Measurements from ENCODE around the gene CRHBP. TPM values are rescaled to one million over a fixed set of nuclear protein-coding genes. Genes with fewer than 3 reads are reported as not detected.
"Not testable (repeated sequence)": the region's sequence is repeated elsewhere in the genome, so short reads cannot be mapped to it uniquely, and the experiment has no call there.

Gene CRHBP
- total RNA-seq, 1 experiment from 2014 or later, result 27.8 TPM

- no peaks in the 10 kb centered on the region for H3K4me1 ChIP-seq (ENCODE audit: low read length)
- no peaks in the 10 kb centered on the region for H3K9me3 ChIP-seq (ENCODE audit: low read length)
- H4K20me1 ChIP-seq (ENCODE audit: insufficient read depth, low read depth, low read length), result no peaks in the 10 kb centered on the region
- H3K9me2 ChIP-seq (replicated peaks; ENCODE audit: insufficient read depth, low read length), result no peaks in the 10 kb centered on the region
- H3K4me3 ChIP-seq (ENCODE audit: low read length), result no peak overlapping the region
- H3K27ac ChIP-seq (ENCODE audit: low read length), result no peak overlapping the region
- no peak overlapping the region for H3K4me2 ChIP-seq (ENCODE audit: low read depth, low read length, poor library complexity, severe bottlenecking)
- no peaks in the 10 kb centered on the region for H3K36me3 ChIP-seq (ENCODE audit: insufficient read depth, low read length)
- no peaks in the 10 kb centered on the region for H3K79me2 ChIP-seq (ENCODE audit: low read length)
- no peaks in the 10 kb centered on the region for H3K27me3 ChIP-seq (ENCODE audit: low read length)
- H2AFZ ChIP-seq (ENCODE audit: low read length), result no peak overlapping the region
- H3K9ac ChIP-seq (ENCODE audit: low read length), result no peak overlapping the region
- no peak for DNase-seq
These were observed 22.8 kb upstream of the CRHBP start for GRCh38 chr5:76930083-76930482.

- Histone ChIP-seq H3K9me3 (ENCODE audit: low read length) (no peaks in the 10 kb centered on the region), H3K9ac (ENCODE audit: low read length) (no peak overlapping the region), H3K36me3 (ENCODE audit: insufficient read depth, low read length) (no peaks in the 10 kb centered on the region), H3K4me3 (ENCODE audit: low read length) (no peak overlapping the region), H3K4me1 (ENCODE audit: low read length) (no peaks in the 10 kb centered on the region), H4K20me1 (ENCODE audit: insufficient read depth, low read depth, low read length) (no peaks in the 10 kb centered on the region), H3K27ac (ENCODE audit: low read length) (no peak overlapping the region), H3K9me2 (replicated peaks; ENCODE audit: insufficient read depth, low read length) (no peaks in the 10 kb centered on the region), H3K79me2 (ENCODE audit: low read length) (no peaks in the 10 kb centered on the region), H3K27me3 (ENCODE audit: low read length) (no peaks in the 10 kb centered on the region), H2AFZ (ENCODE audit: low read length) (no peak overlapping the region), H3K4me2 (ENCODE audit: low read depth, low read length, poor library complexity, severe bottlenecking) (no peak overlapping the region)
- DNase-seq, result no peak
These were observed 14.7 kb upstream of the CRHBP start for GRCh38 chr5:76938177-76938576.

- no peak overlapping the region for H2AFZ ChIP-seq (ENCODE audit: low read length)
- no peaks in the 10 kb centered on the region for H3K9me3 ChIP-seq (ENCODE audit: low read length)
- H3K36me3 ChIP-seq (ENCODE audit: insufficient read depth, low read length), result no peaks in the 10 kb centered on the region
- 0 out of 2 replicates have a peak, but pooled peaks cover 3% of the 10 kb centered on the region for H3K79me2 ChIP-seq (ENCODE audit: low read length)
- no peak for DNase-seq
- no peaks in the 10 kb centered on the region for H3K9me2 ChIP-seq (replicated peaks; ENCODE audit: insufficient read depth, low read length)
- H3K4me3 ChIP-seq (ENCODE audit: low read length), result no peak overlapping the region
- H3K4me2 ChIP-seq (ENCODE audit: low read depth, low read length, poor library complexity, severe bottlenecking), result no peak overlapping the region
- no peak overlapping the region for H3K27ac ChIP-seq (ENCODE audit: low read length)
- no peaks in the 10 kb centered on the region; the same call in none of the 2 replicates for H3K4me1 ChIP-seq (ENCODE audit: low read length)
- H3K9ac ChIP-seq (ENCODE audit: low read length), result no peak overlapping the region
- no peaks in the 10 kb centered on the region for H3K27me3 ChIP-seq (ENCODE audit: low read length)
- H4K20me1 ChIP-seq (ENCODE audit: insufficient read depth, low read depth, low read length), result 0 out of 2 replicates have a peak, but pooled peaks cover 3% of the 10 kb centered on the region
These were observed 11.8 kb upstream of the CRHBP start for GRCh38 chr5:76941000-76941399.

GRCh38 chr5:76941442-76941841 lies 11.4 kb upstream of the CRHBP start:
- no peak for DNase-seq
- Histone ChIP-seq H3K9me2 (replicated peaks; ENCODE audit: insufficient read depth, low read length) (no peaks in the 10 kb centered on the region), H3K9me3 (ENCODE audit: low read length) (no peaks in the 10 kb centered on the region), H3K4me2 (ENCODE audit: low read depth, low read length, poor library complexity, severe bottlenecking) (no peak overlapping the region), H3K36me3 (ENCODE audit: insufficient read depth, low read length) (no peaks in the 10 kb centered on the region), H4K20me1 (ENCODE audit: insufficient read depth, low read depth, low read length) (0 out of 2 replicates have a peak, but pooled peaks cover 3% of the 10 kb centered on the region), H3K9ac (ENCODE audit: low read length) (no peak overlapping the region), H2AFZ (ENCODE audit: low read length) (no peak overlapping the region), H3K4me1 (ENCODE audit: low read length) (no peaks in the 10 kb centered on the region; the same call in none of the 2 replicates), H3K4me3 (ENCODE audit: low read length) (no peak overlapping the region), H3K79me2 (ENCODE audit: low read length) (0 out of 2 replicates have a peak, but pooled peaks cover 3% of the 10 kb centered on the region), H3K27me3 (ENCODE audit: low read length) (no peaks in the 10 kb centered on the region), H3K27ac (ENCODE audit: low read length) (no peak overlapping the region)

DNA sequence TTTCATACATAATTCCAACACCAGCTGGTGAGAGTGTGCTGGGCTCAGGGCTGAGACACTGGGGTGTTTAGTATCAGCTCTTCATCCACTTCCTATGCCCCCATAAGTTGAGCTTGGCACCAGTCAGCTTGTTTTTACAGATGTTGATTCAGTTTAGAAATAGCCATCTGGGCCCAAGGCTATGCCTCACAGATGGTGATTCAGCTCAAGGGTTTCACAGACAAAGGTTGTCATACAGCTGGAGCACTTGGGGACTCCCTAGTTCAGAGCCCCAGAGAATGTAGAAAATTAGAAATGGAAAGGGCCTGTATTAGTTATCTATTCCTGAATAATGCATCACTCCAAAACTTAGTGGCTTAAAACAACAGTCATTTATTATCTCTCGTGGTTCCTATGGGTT lies 10.3 kb upstream of the CRHBP start:
- H3K79me2 ChIP-seq (ENCODE audit: low read length), result 0 out of 2 replicates have a peak, but pooled peaks cover 3% of the 10 kb centered on the region
- no peaks in the 10 kb centered on the region for H3K27me3 ChIP-seq (ENCODE audit: low read length)
- no peaks in the 10 kb centered on the region for H3K9me2 ChIP-seq (replicated peaks; ENCODE audit: insufficient read depth, low read length)
- H3K4me1 ChIP-seq (ENCODE audit: low read length), result no peaks in the 10 kb centered on the region; the same call in none of the 2 replicates
- no peak overlapping the region for H3K9ac ChIP-seq (ENCODE audit: low read length)
- H3K9me3 ChIP-seq (ENCODE audit: low read length), result no peaks in the 10 kb centered on the region
- H3K27ac ChIP-seq (ENCODE audit: low read length), result no peak overlapping the region
- H2AFZ ChIP-seq (ENCODE audit: low read length), result no peak overlapping the region
- no peak overlapping the region for H3K4me2 ChIP-seq (ENCODE audit: low read depth, low read length, poor library complexity, severe bottlenecking)
- 0 out of 2 replicates have a peak, but pooled peaks cover 3% of the 10 kb centered on the region for H4K20me1 ChIP-seq (ENCODE audit: insufficient read depth, low read depth, low read length)
- DNase-seq, result no peak
- no peaks in the 10 kb centered on the region for H3K36me3 ChIP-seq (ENCODE audit: insufficient read depth, low read length)
- no peak overlapping the region for H3K4me3 ChIP-seq (ENCODE audit: low read length)

DNA sequence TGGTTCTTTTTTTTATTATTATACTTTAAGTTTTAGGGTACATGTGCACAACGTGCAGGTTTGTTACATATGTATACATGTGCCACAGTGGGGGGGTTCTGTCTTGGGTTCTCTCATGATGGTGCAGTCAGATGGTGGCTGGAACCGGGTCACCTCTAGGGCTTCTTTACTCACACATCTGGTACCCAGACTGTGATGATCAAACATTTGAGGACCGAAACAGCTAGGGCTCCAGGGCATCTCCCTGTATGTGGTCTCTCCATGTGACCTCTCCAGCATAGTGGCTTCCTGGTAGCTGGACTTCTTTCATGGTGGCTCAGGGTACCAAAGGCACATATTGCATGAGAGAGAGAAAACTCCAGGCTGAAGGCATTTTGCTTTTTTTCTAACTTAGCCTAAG lies 9.8 kb upstream of the CRHBP start:
- no peaks in the 10 kb centered on the region for H3K9me2 ChIP-seq (replicated peaks; ENCODE audit: insufficient read depth, low read length)

GRCh38 chr5:76944638-76945037 lies 8.2 kb upstream of the CRHBP start:
- Histone ChIP-seq H3K9me3 (ENCODE audit: low read length) (no peaks in the 10 kb centered on the region), H3K79me2 (ENCODE audit: low read length) (peaks cover 8% of the 10 kb centered on the region; the same call in 1 of the 2 replicates), H3K27me3 (ENCODE audit: low read length) (no peaks in the 10 kb centered on the region), H3K27ac (ENCODE audit: low read length) (no peak overlapping the region), H3K4me3 (ENCODE audit: low read length) (no peak overlapping the region), H3K9ac (ENCODE audit: low read length) (no peak overlapping the region), H3K9me2 (replicated peaks; ENCODE audit: insufficient read depth, low read length) (no peaks in the 10 kb centered on the region), H2AFZ (ENCODE audit: low read length) (no peak overlapping the region), H3K36me3 (ENCODE audit: insufficient read depth, low read length) (no peaks in the 10 kb centered on the region), H3K4me1 (ENCODE audit: low read length) (no peaks in the 10 kb centered on the region; the same call in none of the 2 replicates), H4K20me1 (ENCODE audit: insufficient read depth, low read depth, low read length) (0 out of 2 replicates have a peak, but pooled peaks cover 3% of the 10 kb centered on the region), H3K4me2 (ENCODE audit: low read depth, low read length, poor library complexity, severe bottlenecking) (no peak overlapping the region)
- no peak for DNase-seq

More for the DNA sequence above, 9.8 kb upstream of the CRHBP start:
- Histone ChIP-seq H3K4me2 (ENCODE audit: low read depth, low read length, poor library complexity, severe bottlenecking) (no peak overlapping the region), H3K79me2 (ENCODE audit: low read length) (0 out of 2 replicates have a peak, but pooled peaks cover 3% of the 10 kb centered on the region), H2AFZ (ENCODE audit: low read length) (no peak overlapping the region), H3K36me3 (ENCODE audit: insufficient read depth, low read length) (no peaks in the 10 kb centered on the region), H3K9me3 (ENCODE audit: low read length) (no peaks in the 10 kb centered on the region), H3K27ac (ENCODE audit: low read length) (no peak overlapping the region), H3K4me1 (ENCODE audit: low read length) (no peaks in the 10 kb centered on the region; the same call in none of the 2 replicates), H4K20me1 (ENCODE audit: insufficient read depth, low read depth, low read length) (0 out of 2 replicates have a peak, but pooled peaks cover 3% of the 10 kb centered on the region), H3K4me3 (ENCODE audit: low read length) (no peak overlapping the region), H3K9ac (ENCODE audit: low read length) (no peak overlapping the region), H3K27me3 (ENCODE audit: low read length) (no peaks in the 10 kb centered on the region)
- DNase-seq, result no peak

DNA sequence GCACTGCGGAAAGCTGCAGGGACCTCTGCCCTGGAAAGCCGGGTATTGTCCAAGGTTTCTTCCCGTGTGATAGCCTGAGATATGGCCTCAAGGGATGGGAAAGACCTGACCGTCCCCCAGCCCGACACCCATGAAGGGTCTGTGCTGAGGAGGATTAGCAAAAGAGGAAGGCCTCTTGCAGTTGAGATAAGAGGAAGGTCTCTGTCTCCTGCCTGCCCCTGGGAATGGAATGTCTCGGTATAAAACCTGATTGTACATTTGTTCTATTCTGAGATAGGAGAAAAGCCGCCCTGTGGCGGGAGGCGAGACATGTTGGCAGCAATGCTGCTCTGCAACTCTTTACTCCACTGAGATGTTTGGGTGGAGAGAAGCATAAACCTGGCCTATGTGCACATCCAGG lies 7.6 kb upstream of the CRHBP start:
- not testable (repeated sequence) for H3K27ac ChIP-seq (ENCODE audit: low read length); H3K4me1 ChIP-seq (ENCODE audit: low read length); H3K9ac ChIP-seq (ENCODE audit: low read length); H2AFZ ChIP-seq (ENCODE audit: low read length); H3K4me2 ChIP-seq (ENCODE audit: low read depth, low read length, poor library complexity, severe bottlenecking); H3K9me2 ChIP-seq (replicated peaks; ENCODE audit: insufficient read depth, low read length); H3K4me3 ChIP-seq (ENCODE audit: low read length); H3K27me3 ChIP-seq (ENCODE audit: low read length); H3K36me3 ChIP-seq (ENCODE audit: insufficient read depth, low read length); H3K9me3 ChIP-seq (ENCODE audit: low read length); H4K20me1 ChIP-seq (ENCODE audit: insufficient read depth, low read depth, low read length); DNase-seq; H3K79me2 ChIP-seq (ENCODE audit: low read length)

Data from Karpas-422 (cell line).